T1000 (cell line): ENCODE results near the gene PTPRQ.
"Not testable (repeated sequence)": the region's sequence is repeated elsewhere in the genome, so short reads cannot be mapped to it uniquely, and the experiment has no call there.

ENCODE experiments used
- DNase-seq: peaks from one replicate; lab custom pipeline; 2025; ENCODE audit warnings: mixed read lengths; lab: John Stamatoyannopoulos, UW

The PTPRQ gene

GRCh38 chr12:80643961-80644360, 199.9 kb downstream of the PTPRQ start:
- no peak for DNase-seq

- DNase-seq, result no peak
Measured at GRCh38 chr12:80648881-80649280, 204.8 kb downstream of the PTPRQ start.

- DNase-seq, result no peak
Measured at GRCh38 chr12:80655751-80656150, 211.7 kb downstream of the PTPRQ start.

GRCh38 chr12:80659512-80660063, 215.6 kb downstream of the PTPRQ start:
- DNase-seq, result no peak

GRCh38 chr12:80662586-80662985, 218.6 kb downstream of the PTPRQ start:
- no peak for DNase-seq

GRCh38 chr12:80670214-80670613, 226.2 kb downstream of the PTPRQ start:
- no peak for DNase-seq

GRCh38 chr12:80676042-80676636, 232.1 kb downstream of the PTPRQ start:
- not testable (repeated sequence) for DNase-seq

GRCh38 chr12:80676856-80677255, 232.8 kb downstream of the PTPRQ start:
- DNase-seq, result no peak

GRCh38 chr12:80677994-80678393, 234.0 kb downstream of the PTPRQ start:
- DNase-seq, result no peak

GRCh38 chr12:80679346-80680131, 235.5 kb downstream of the PTPRQ start:
- no peak for DNase-seq

GRCh38 chr12:80681287-80681686, 237.3 kb downstream of the PTPRQ start:
- DNase-seq, result no peak

GRCh38 chr12:80681786-80682185, 237.8 kb downstream of the PTPRQ start:
- no peak for DNase-seq

GRCh38 chr12:80684077-80684495, 240.1 kb downstream of the PTPRQ start:
- DNase-seq, result no peak

- DNase-seq, result no peak
Measured at GRCh38 chr12:80690090-80690489, 246.1 kb downstream of the PTPRQ start.

GRCh38 chr12:80690513-80690912, 246.5 kb downstream of the PTPRQ start:
- DNase-seq, result no peak

- DNase-seq, result no peak
Measured at GRCh38 chr12:80692114-80692513, 248.1 kb downstream of the PTPRQ start.

GRCh38 chr12:80697270-80697887, 253.3 kb downstream of the PTPRQ start:
- DNase-seq, result no peak

GRCh38 chr12:80698256-80698655, 254.2 kb downstream of the PTPRQ start:
- DNase-seq, result no peak

- no peak for DNase-seq
Measured at GRCh38 chr12:80698847-80699542, 255.0 kb downstream of the PTPRQ start.

- no peak for DNase-seq
Measured at GRCh38 chr12:80700327-80700726, 256.3 kb downstream of the PTPRQ start.

- DNase-seq, result no peak
Measured at GRCh38 chr12:80701388-80701787, 257.4 kb downstream of the PTPRQ start.
